CD14-positive monocyte (primary cell): ENCODE results near the gene ZCRB1. TPM values are rescaled to one million over a fixed set of nuclear protein-coding genes. Genes with fewer than 3 reads are reported as not detected.

Experiments
- DNase-seq, 3 donors: peaks; one replicate each; pipeline ENCODE4 v3.0.0-alpha.2; 2011 to 2022
- H2AFZ ChIP-seq: 2 replicates; pipeline ENCODE4 v1.6.0; 2012; ENCODE audit warnings: mild to moderate bottlenecking, low read depth, low read length, inconsistent platforms; ENCODE audit not compliant: insufficient read depth, poor library complexity, severe bottlenecking
- H3K27ac ChIP-seq, 2 donors: 1 replicate in 1 of 2; 2 replicates in 1 of 2; pipeline ENCODE4 v1.5.1; 2012 to 2013; ENCODE audit warnings: low read length in 2 of 2, control low read depth in 1 of 2, inconsistent platforms in 1 of 2, low read depth in 1 of 2, mild to moderate bottlenecking in 1 of 2
- H3K27me3 ChIP-seq, 2 donors: one replicate each; pipeline versions ENCODE4 v1.6.0 to v1.6.1; 2011 to 2013; ENCODE audit warnings: low read length in 2 of 2; ENCODE audit not compliant: control insufficient read depth in 2 of 2, insufficient read depth in 2 of 2
- H3K36me3 ChIP-seq, 2 donors: replicated peaks in 1 of 2; 1 replicate in 1 of 2; 2 replicates in 1 of 2; pipeline versions ENCODE4 v1.5.1 to v1.6.1; 2012 to 2013; ENCODE audit warnings: low read length in 2 of 2, control low read depth in 1 of 2, inconsistent platforms in 1 of 2, mild to moderate bottlenecking in 1 of 2; ENCODE audit not compliant: insufficient read depth in 2 of 2, control insufficient read depth in 1 of 2
- H3K4me1 ChIP-seq, 2 donors: 1 replicate in 1 of 2; 2 replicates in 1 of 2; pipeline versions ENCODE4 v1.5.1 to v1.6.1; 2012 to 2013; ENCODE audit warnings: low read length in 2 of 2, control low read depth in 1 of 2, inconsistent platforms in 1 of 2, mild to moderate bottlenecking in 1 of 2, moderate library complexity in 1 of 2; ENCODE audit not compliant: insufficient read depth in 2 of 2, control insufficient read depth in 1 of 2
- H3K4me2 ChIP-seq: replicated peaks from 2 replicates; pipeline ENCODE3; 2012; ENCODE audit warnings: low read length, moderate library complexity, mild to moderate bottlenecking; ENCODE audit not compliant: poor library complexity, severe bottlenecking; ENCODE audit errors: extremely low read depth
- H3K4me3 ChIP-seq, 3 experiments: fragments of 200-600 bp in 1 of 3; sonication (generic) in 1 of 3; replicated peaks in 1 of 3; 1 replicate in 2 of 3; 2 replicates in 1 of 3; pipeline ENCODE4 v1.5.1; 2011 to 2013; ENCODE audit warnings: low read length in 3 of 3, mild to moderate bottlenecking in 3 of 3, control low read depth in 2 of 3, low read depth in 2 of 3, inconsistent platforms in 1 of 3, moderate library complexity in 1 of 3
- H3K79me2 ChIP-seq: 2 replicates; pipeline ENCODE4 v1.6.0; 2012; ENCODE audit warnings: mild to moderate bottlenecking, control low read depth, inconsistent platforms, low read length, moderate library complexity; ENCODE audit not compliant: insufficient read depth
- H3K9ac ChIP-seq: 2 replicates; pipeline ENCODE4 v1.6.0; 2017; ENCODE audit warnings: low read length, mild to moderate bottlenecking; ENCODE audit not compliant: insufficient read depth, poor library complexity, severe bottlenecking
- H3K9me3 ChIP-seq, 2 donors: replicated peaks in 1 of 2; 1 replicate in 1 of 2; 2 replicates in 1 of 2; pipeline versions ENCODE4 v1.5.1 to v1.6.1; 2012 to 2013; ENCODE audit warnings: low read length in 2 of 2, control low read depth in 1 of 2; ENCODE audit not compliant: control insufficient read depth in 1 of 2, insufficient read depth in 1 of 2
- H4K20me1 ChIP-seq: 2 replicates; pipeline ENCODE4 v1.6.0; 2012; ENCODE audit warnings: mild to moderate bottlenecking, low read length, control low read depth, moderate library complexity; ENCODE audit not compliant: insufficient read depth
- H3K27ac Mint-ChIP-seq, 7 donors: one replicate each; pipeline ENCODE4 v1.8.0; 2020; ENCODE audit warnings: mild to moderate bottlenecking in 7 of 7, mixed read lengths in 7 of 7, moderate library complexity in 6 of 7, inconsistent platforms in 2 of 7
- H3K27me3 Mint-ChIP-seq, 3 donors: one replicate each; pipeline ENCODE4 v1.8.0; 2021 to 2022; ENCODE audit warnings: low read depth in 3 of 3, mild to moderate bottlenecking in 3 of 3, mixed read lengths in 3 of 3, moderate library complexity in 3 of 3, inconsistent platforms in 1 of 3
- H3K36me3 Mint-ChIP-seq, 2 donors: one replicate each; pipeline ENCODE4 v1.8.0; 2020; ENCODE audit warnings: mixed read lengths in 2 of 2, inconsistent platforms in 1 of 2, mild to moderate bottlenecking in 1 of 2
- H3K4me1 Mint-ChIP-seq: one replicate; pipeline ENCODE4 v1.8.0; 2020; ENCODE audit warnings: mild to moderate bottlenecking, mixed read lengths
- H3K4me3 Mint-ChIP-seq, 2 donors: one replicate each; pipeline ENCODE4 v1.8.0; 2020; ENCODE audit warnings: mild to moderate bottlenecking in 2 of 2, mixed read lengths in 2 of 2, moderate library complexity in 1 of 2
- H3K9me3 Mint-ChIP-seq, 7 donors: one replicate each; pipeline ENCODE4 v1.8.0; 2020 to 2022; ENCODE audit warnings: mixed read lengths in 7 of 7, mild to moderate bottlenecking in 6 of 7, moderate library complexity in 6 of 7, inconsistent platforms in 2 of 7
- WGBS: methylation state at CpG from one replicate; pipeline ENCODE4 v1.1.5; 2013; ENCODE audit warnings: missing lambda C conversion rate; ENCODE audit not compliant: insufficient coverage; 5-methylcytosine and 5-hydroxymethylcytosine counted together
- intact Hi-C, 2 donors: fragments of 100-400 bp; cut with micrococcal nuclease; formaldehyde crosslinking; loops; one replicate each; pipeline versions ENCODE4 v1.15.0 to v1.15.1; 2023
- polyA plus RNA-seq, 3 donors: library from polyadenylated mRNA; depleted of rRNA in 1 of 3; unstranded in 2 of 3; stranded (reverse) in 1 of 3; fragments of 300-500 nt in 2 of 3; fragments of >200 nt in 1 of 3; fragmentation: Illumina TruSeq in 2 of 3; gene quantifications; 1 replicate in 2 of 3; 2 replicates in 1 of 3; pipeline ENCODE4 v1.2.3, GENCODE V29; 2012 to 2021
- TF ChIP-seq, protein P1 (sequence below): fragments of 200-600 bp; IDR thresholded peaks from one replicate; pipeline ENCODE4 v1.8.0; 2022; ENCODE audit warnings: antibody characterized with exemption, mild to moderate bottlenecking

The ZCRB1 gene
- polyA plus RNA-seq, 3 donors = 9.2 to 34.4 (median 32.2) TPM

GRCh38 chr12:42285431-42285830 lies 40.5 kb downstream of the ZCRB1 start:
- no peak overlapping the region for H3K27ac ChIP-seq
- no peak overlapping the region for H3K27ac Mint-ChIP-seq
- DNase-seq = no peak
- no CpG with 5 or more reads among the region's 2 CpGs for WGBS
- H3K27me3 Mint-ChIP-seq = peaks cover 0 to 2% (median 2%) of the 10 kb centered on the region in 3 donors
- H3K9me3 ChIP-seq = no peaks in the 10 kb centered on the region
- H3K9me3 Mint-ChIP-seq = peaks cover 0 to 4% (median 2%) of the 10 kb centered on the region in 7 donors
- H3K4me1 Mint-ChIP-seq = peaks cover 17% of the 10 kb centered on the region
- H3K4me2 ChIP-seq = no peak overlapping the region
- H3K4me1 ChIP-seq = peaks cover 14 to 17% of the 10 kb centered on the region in 2 donors
- intact Hi-C loops = no loop called here
- no peaks in the 10 kb centered on the region for H3K36me3 Mint-ChIP-seq
- H4K20me1 ChIP-seq = no peaks in the 10 kb centered on the region
- no peaks in the 10 kb centered on the region for H3K79me2 ChIP-seq
- H3K4me3 Mint-ChIP-seq = no peak overlapping the region
- H3K4me3 ChIP-seq = no peak overlapping the region
- no peaks in the 10 kb centered on the region for H3K36me3 ChIP-seq
- H3K9ac ChIP-seq = no peak overlapping the region
- TF ChIP-seq, protein P1, sequence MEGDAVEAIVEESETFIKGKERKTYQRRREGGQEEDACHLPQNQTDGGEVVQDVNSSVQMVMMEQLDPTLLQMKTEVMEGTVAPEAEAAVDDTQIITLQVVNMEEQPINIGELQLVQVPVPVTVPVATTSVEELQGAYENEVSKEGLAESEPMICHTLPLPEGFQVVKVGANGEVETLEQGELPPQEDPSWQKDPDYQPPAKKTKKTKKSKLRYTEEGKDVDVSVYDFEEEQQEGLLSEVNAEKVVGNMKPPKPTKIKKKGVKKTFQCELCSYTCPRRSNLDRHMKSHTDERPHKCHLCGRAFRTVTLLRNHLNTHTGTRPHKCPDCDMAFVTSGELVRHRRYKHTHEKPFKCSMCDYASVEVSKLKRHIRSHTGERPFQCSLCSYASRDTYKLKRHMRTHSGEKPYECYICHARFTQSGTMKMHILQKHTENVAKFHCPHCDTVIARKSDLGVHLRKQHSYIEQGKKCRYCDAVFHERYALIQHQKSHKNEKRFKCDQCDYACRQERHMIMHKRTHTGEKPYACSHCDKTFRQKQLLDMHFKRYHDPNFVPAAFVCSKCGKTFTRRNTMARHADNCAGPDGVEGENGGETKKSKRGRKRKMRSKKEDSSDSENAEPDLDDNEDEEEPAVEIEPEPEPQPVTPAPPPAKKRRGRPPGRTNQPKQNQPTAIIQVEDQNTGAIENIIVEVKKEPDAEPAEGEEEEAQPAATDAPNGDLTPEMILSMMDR = no peak
- no peaks in the 10 kb centered on the region for H3K27me3 ChIP-seq
- H2AFZ ChIP-seq = no peak overlapping the region

GRCh38 chr12:42284876-42285275 lies 41.0 kb downstream of the ZCRB1 start:
- Histone ChIP-seq H3K36me3 (no peaks in the 10 kb centered on the region), H3K79me2 (no peaks in the 10 kb centered on the region), H3K9ac (no peak overlapping the region), H4K20me1 (no peaks in the 10 kb centered on the region), H3K4me1 (peaks cover 14 to 17% of the 10 kb centered on the region in 2 donors), H3K4me2 (no peak overlapping the region), H2AFZ (no peak overlapping the region), H3K4me3 (no peak overlapping the region), H3K9me3 (no peaks in the 10 kb centered on the region), H3K27ac (no peak overlapping the region), H3K27me3 (no peaks in the 10 kb centered on the region)
- no peak for DNase-seq
- WGBS = no CpG with 5 or more reads among the region's 2 CpGs
- Mint-ChIP-seq H3K4me1 (peaks cover 17% of the 10 kb centered on the region), H3K36me3 (no peaks in the 10 kb centered on the region), H3K27ac (no peak overlapping the region), H3K9me3 (peaks cover 0 to 4% (median 2%) of the 10 kb centered on the region in 7 donors), H3K27me3 (peaks cover 0 to 2% (median 0%) of the 10 kb centered on the region in 3 donors), H3K4me3 (no peak overlapping the region)
- TF ChIP-seq, protein P1 = no peak
- intact Hi-C loops = no loop called here
